AG04450 (cell line): ENCODE data around the gene FKBP1B. TPM values are rescaled to one million over a fixed set of nuclear protein-coding genes. Genes with fewer than 3 reads are reported as not detected.
"Not testable (repeated sequence)": the region's sequence is repeated elsewhere in the genome, so short reads cannot be mapped to it uniquely, and the experiment has no call there.

Experiments
- CTCF ChIA-PET: fragments of 300-600, 350-600 bp; formaldehyde crosslinking; extraction: SDS; loops from one replicate; lab custom pipeline; 2022; ENCODE audit warnings: antibody characterized with exemption, inconsistent platforms; lab: Charles Lee
- POLR2A ChIA-PET: fragments of 350-600 bp; formaldehyde crosslinking; extraction: SDS; loops from one replicate; lab custom pipeline; 2021; ENCODE audit warnings: antibody characterized with exemption, inconsistent platforms; lab: Yijun Ruan, JAX
- DNase-seq: peaks from one replicate; pipeline ENCODE4 v3.0.0-alpha.2; 2011; ENCODE audit warnings: low read depth, low spot score
- H3K27ac ChIP-seq: one replicate; pipeline ENCODE4 v1.5.1; 2012; ENCODE audit warnings: low read depth, low read length, control low read depth
- H3K27me3 ChIP-seq: one replicate; pipeline ENCODE4 v1.6.0; 2012; ENCODE audit warnings: low read length; ENCODE audit not compliant: control insufficient read depth, insufficient read depth
- H3K4me3 ChIP-seq: 2 replicates; pipeline ENCODE4 v1.5.1; 2011; ENCODE audit warnings: mild to moderate bottlenecking, low read depth, low read length, control low read depth
- H3K9me3 ChIP-seq: 2 replicates; pipeline ENCODE4 v1.5.1; 2012; ENCODE audit warnings: low read length; ENCODE audit not compliant: control insufficient read depth, insufficient read depth
- CTCF ChIP-seq: IDR thresholded peaks from 2 replicates; pipeline ENCODE4 v1.5.1; 2011; ENCODE audit warnings: low read depth, low read length, control low read depth, inconsistent platforms
- polyA plus RNA-seq: library from polyadenylated mRNA; depleted of rRNA; stranded (reverse); fragments of >200 nt; gene quantifications from 2 replicates; pipeline ENCODE4 v1.2.3, GENCODE V29; 2011

FKBP1B gene
- polyA plus RNA-seq, 1 experiment = 19.7 TPM

GRCh38 chr2:24009680-24010476, 39.7 kb upstream of the FKBP1B start, which contains the start of gene MFSD2B:
Gene MFSD2B, plus strand, starts transcription at chr2:24010085. Its CDS starts 12 bp downstream, at chr2:24010097.
- no peak for DNase-seq
- Histone ChIP-seq H3K27ac (no peak within 1 kb of the TSS), H3K4me3 (peak within 1 kb of the TSS; percentile 53), H3K27me3 (no peaks in the 10 kb centered on the region), H3K9me3 (no peaks in the 10 kb centered on the region; the same call in 1 of the 2 replicates)
- POLR2A ChIA-PET = no interaction called here
- CTCF ChIA-PET = interaction anchor here (0.5 to 2.1 kb wide), 3 partner anchors 36 to 400 kb away, joined by 3 to 5 read pairs (median 3); partner anchors contain the start of gene ATAD2B
- TF ChIP-seq CTCF = no peak

GRCh38 chr2:24010477-24011249, 38.9 kb upstream of the FKBP1B start:
- H3K27ac ChIP-seq = no peak overlapping the region
- no peak for DNase-seq
- peak overlapping the region; percentile 53; the same call in 1 of the 2 replicates for H3K4me3 ChIP-seq
- no peaks in the 10 kb centered on the region; the same call in 1 of the 2 replicates for H3K9me3 ChIP-seq
- H3K27me3 ChIP-seq = no peaks in the 10 kb centered on the region
- no peak for TF ChIP-seq CTCF
- ChIA-PET CTCF (interaction anchor here (0.5 to 2.1 kb wide), 2 partner anchors 35 to 84 kb away, joined by 3 to 5 read pairs; partner anchors contain the start of gene ATAD2B), POLR2A (no interaction called here)

GRCh38 chr2:24011250-24012104, 38.1 kb upstream of the FKBP1B start:
- Histone ChIP-seq H3K9me3 (no peaks in the 10 kb centered on the region; the same call in 1 of the 2 replicates), H3K4me3 (no peak overlapping the region), H3K27ac (no peak overlapping the region), H3K27me3 (no peaks in the 10 kb centered on the region)
- DNase-seq = no peak
- ChIA-PET POLR2A (no interaction called here), CTCF (interaction anchor here (2.1 kb wide), 1 partner anchor 84 kb away, joined by 5 read pairs; the partner anchor contains the start of gene ATAD2B)
- no peak for TF ChIP-seq CTCF

- no peak for TF ChIP-seq CTCF
- POLR2A ChIA-PET = interaction anchor here (0.8 kb wide), 1 partner anchor 35 kb away, joined by 3 read pairs; the partner anchor contains the start of gene WDCP
- CTCF ChIA-PET = no interaction called here
- no peak overlapping the region for H3K27ac ChIP-seq
- no peak overlapping the region for H3K4me3 ChIP-seq
- H3K9me3 ChIP-seq = no peaks in the 10 kb centered on the region; the same call in 1 of the 2 replicates
- DNase-seq = no peak
- H3K27me3 ChIP-seq = no peaks in the 10 kb centered on the region
Measured at GRCh38 chr2:24012521-24013188, 36.9 kb upstream of the FKBP1B start.

GRCh38 chr2:24014902-24015301, 34.6 kb upstream of the FKBP1B start:
- not testable (repeated sequence) for H3K4me3 ChIP-seq, H3K9me3 ChIP-seq, H3K27me3 ChIP-seq, DNase-seq
- H3K27ac ChIP-seq = peak overlapping the region; percentile 61
- CTCF ChIA-PET = interaction anchor here (2.0 kb wide), 1 partner anchor 88 kb away, joined by 8 read pairs; the partner anchor contains the start of gene ATAD2B
- POLR2A ChIA-PET = interaction anchor here (0.6 to 2.0 kb wide), 6 partner anchors 32 to 321 kb away, joined by 3 to 12 read pairs (median 6); partner anchors contain the start of genes ATAD2B, TP53I3 and WDCP
